Stomach (tissue), 9 donors: ENCODE results near the gene NUBPL. TPM values are rescaled to one million over a fixed set of nuclear protein-coding genes. Genes with fewer than 3 reads are reported as not detected.

Experiments
- DNase-seq, 2 donors: peaks; one replicate each; pipeline versions ENCODE4 v3.0.0 to v3.0.0-alpha.2; 2013 to 2019
- H3K27ac ChIP-seq, 5 donors: fragments of 200-600 bp in 4 of 5; sonication (generic) in 4 of 5; one replicate each; pipeline ENCODE4 v1.5.1; 2013 to 2019; ENCODE audit warnings: mild to moderate bottlenecking in 1 of 5, moderate library complexity in 1 of 5
- H3K27me3 ChIP-seq, 3 donors: fragments of 200-600 bp; sonication (generic); one replicate each; pipeline ENCODE4 v1.5.1; 2017 to 2019; ENCODE audit warnings: mixed run types in 1 of 3
- H3K36me3 ChIP-seq, 4 donors: fragments of 200-600 bp; sonication (generic); 1 replicate in 3 of 4; 2 replicates in 1 of 4; pipeline ENCODE4 v1.5.1; 2016 to 2019
- H3K4me1 ChIP-seq, 4 donors: fragments of 200-600 bp; sonication (generic); one replicate each; pipeline ENCODE4 v1.5.1; 2016 to 2019
- H3K4me3 ChIP-seq, 4 donors: fragments of 200-600 bp; sonication (generic) in 3 of 4; one replicate each; pipeline ENCODE4 v1.5.1; 2016 to 2019; ENCODE audit warnings: mild to moderate bottlenecking in 1 of 4
- H3K9me3 ChIP-seq, 4 donors: fragments of 200-600 bp; sonication (generic); one replicate each; pipeline ENCODE4 v1.5.1; 2016 to 2019
- CTCF ChIP-seq, 7 experiments: fragments of 450-650 bp in 4 of 7; fragments of 200-600 bp in 3 of 7; sonication (generic) in 3 of 7; IDR thresholded peaks; one replicate each; pipeline ENCODE4 v1.5.1; 2016 to 2019; ENCODE audit warnings: antibody characterized with exemption in 7 of 7, control low read depth in 2 of 7, mild to moderate bottlenecking in 1 of 7
- EP300 ChIP-seq: sonication (generic); formaldehyde crosslinking; IDR thresholded peaks from one replicate; pipeline ENCODE4 v1.6.1; 2017; ENCODE audit warnings: antibody characterized with exemption
- POLR2A ChIP-seq, 4 donors: fragments of 450-650 bp; IDR thresholded peaks; one replicate each; pipeline ENCODE4 v1.6.1; 2016; ENCODE audit warnings: antibody characterized with exemption in 4 of 4, control low read depth in 2 of 4, mild to moderate bottlenecking in 1 of 4, moderate library complexity in 1 of 4
- POLR2AphosphoS5 ChIP-seq, 3 donors: sonication (generic); formaldehyde crosslinking; IDR thresholded peaks; one replicate each; pipeline ENCODE4 v1.6.1; 2016; ENCODE audit warnings: antibody characterized with exemption in 3 of 3
- WGBS, 5 donors: extraction: QIAGEN DNeasy Blood & Tissue Kit in 3 of 5; methylation state at CpG; one replicate each; pipeline versions ENCODE4 v1.1.5 to v1.1.7; 2013 to 2018; 5-methylcytosine and 5-hydroxymethylcytosine counted together
- intact Hi-C: fragments of 100-400 bp; cut with DNase I; formaldehyde crosslinking; loops from one replicate; pipeline ENCODE4 v1.15.1; 2023; ENCODE audit warnings: low total_unique reads
- polyA plus RNA-seq, 3 donors: library from polyadenylated mRNA; stranded (reverse); fragments of 200-250 nt; gene quantifications; one replicate each; pipeline ENCODE4 v1.2.3, GENCODE V29; 2013
- total RNA-seq, 5 donors: library from RNA; depleted of rRNA; stranded (reverse); fragments of >200 nt; gene quantifications; one replicate each; pipeline versions ENCODE4 v1.1.0 to v1.2.3, GENCODE V29; 2014 to 2016
- donor health status: healthy with polysubstance abuse.
- donor health status: Bipolar disorder and iron deficiency.
- donor health status: healthy.

Gene NUBPL
- total and polyA plus RNA-seq, 8 donors = 0.58 to 25.7 (median 5.0) TPM

GRCh38 chr14:31758941-31759340 lies 197.7 kb downstream of the NUBPL start:
- WGBS, 5 donors = 56 to 86% (median 69%) methylated on average over 3 of the region's 3 CpGs
- DNase-seq = no peak
- intact Hi-C loops = no loop called here
- Histone ChIP-seq H3K27me3 (no peaks in the 10 kb centered on the region), H3K9me3 (no peaks in the 10 kb centered on the region), H3K4me1 (no peaks in the 10 kb centered on the region), H3K36me3 (no peaks in the 10 kb centered on the region), H3K4me3 (no peak overlapping the region), H3K27ac (no peak overlapping the region)
- TF ChIP-seq POLR2A (IDR thresholded peaks at IDR 0.05) (no peak), EP300 (no peak), POLR2AphosphoS5 (IDR thresholded peaks at IDR 0.05) (no peak), CTCF (IDR thresholded peaks at IDR 0.05) (no peak)

DNA sequence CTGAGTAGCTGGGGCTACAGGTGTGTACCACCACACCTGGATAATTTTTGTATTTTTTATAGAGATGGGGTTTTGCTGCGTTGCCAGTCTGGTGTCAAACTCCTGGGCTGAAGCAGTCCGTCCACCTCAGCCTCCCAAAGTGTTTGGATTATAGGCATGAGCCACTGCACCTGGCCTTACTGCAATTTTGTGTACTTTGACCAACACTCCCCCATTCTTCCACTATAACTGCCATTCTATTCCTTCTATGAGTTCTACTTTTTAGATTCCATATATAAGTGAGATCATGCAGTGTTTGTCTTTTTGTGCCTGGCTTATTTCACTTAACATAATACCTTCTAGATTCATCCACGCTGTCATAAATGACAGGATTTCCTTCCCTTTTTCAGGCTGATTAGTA lies 199.1 kb downstream of the NUBPL start:
- Histone ChIP-seq H3K4me3 (no peak overlapping the region), H3K27ac (no peak overlapping the region), H3K36me3 (no peaks in the 10 kb centered on the region), H3K9me3 (no peaks in the 10 kb centered on the region), H3K27me3 (no peaks in the 10 kb centered on the region), H3K4me1 (no peaks in the 10 kb centered on the region)
- no peak for TF ChIP-seq EP300
- TF ChIP-seq POLR2AphosphoS5 (IDR thresholded peaks at IDR 0.05) = no peak
- TF ChIP-seq CTCF (IDR thresholded peaks at IDR 0.05) = no peak
- TF ChIP-seq POLR2A (IDR thresholded peaks at IDR 0.05) = no peak
- 61 to 67% (median 64%) methylated on average over 3 of the region's 3 CpGs for WGBS, 5 donors
- intact Hi-C loops = no loop called here
- no peak for DNase-seq

- intact Hi-C loops = no loop called here
- Histone ChIP-seq H3K4me1 (no peaks in the 10 kb centered on the region), H3K27me3 (no peaks in the 10 kb centered on the region), H3K36me3 (no peaks in the 10 kb centered on the region), H3K9me3 (no peaks in the 10 kb centered on the region), H3K4me3 (no peak overlapping the region), H3K27ac (no peak overlapping the region)
- no peak for DNase-seq
- 73 to 99% (median 89%) methylated on average over 4 of the region's 4 CpGs for WGBS, 5 donors
- TF ChIP-seq EP300 = no peak
- TF ChIP-seq POLR2AphosphoS5 (IDR thresholded peaks at IDR 0.05) = no peak
Observed at GRCh38 chr14:31761325-31761724, 200.1 kb downstream of the NUBPL start.

GRCh38 chr14:31763041-31763440 lies 201.8 kb downstream of the NUBPL start:
- no peak for DNase-seq
- Histone ChIP-seq H3K36me3 (no peaks in the 10 kb centered on the region), H3K9me3 (no peaks in the 10 kb centered on the region), H3K27me3 (no peaks in the 10 kb centered on the region), H3K4me1 (no peaks in the 10 kb centered on the region), H3K4me3 (no peak overlapping the region), H3K27ac (no peak overlapping the region)
- intact Hi-C loops = no loop called here
- WGBS, 5 donors = 85 to 98% (median 88%) methylated on average over 1 of the region's 1 CpG
- TF ChIP-seq EP300 (no peak), CTCF (IDR thresholded peaks at IDR 0.05) (no peak), POLR2A (IDR thresholded peaks at IDR 0.05) (no peak), POLR2AphosphoS5 (IDR thresholded peaks at IDR 0.05) (no peak)

DNA sequence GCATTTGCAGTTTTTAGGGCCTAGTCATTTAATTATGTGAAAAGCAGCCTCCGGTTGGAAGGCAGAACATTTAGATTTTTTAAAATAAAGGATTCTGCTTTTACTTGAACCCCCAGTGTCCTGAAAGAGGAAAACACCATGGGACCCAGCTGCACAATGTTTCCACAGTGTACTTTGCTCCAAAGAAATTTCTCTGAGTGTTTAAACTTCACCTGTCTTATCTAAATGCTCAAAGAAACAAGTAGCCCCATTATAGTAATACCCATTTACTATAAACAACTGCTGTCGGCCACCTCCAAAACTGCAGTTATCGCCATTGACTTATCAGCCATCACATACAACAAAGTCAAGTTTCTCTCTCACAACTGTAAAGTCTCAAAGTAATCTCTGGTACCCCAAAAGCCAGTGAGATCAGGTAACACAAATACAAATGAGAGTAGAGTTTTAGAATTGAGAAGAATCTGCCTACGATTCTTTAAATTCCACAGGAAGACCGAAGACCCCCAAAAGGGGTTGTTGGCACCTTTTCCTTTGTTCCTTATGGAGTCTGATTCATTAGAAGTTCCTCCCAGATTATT lies 205.2 kb downstream of the NUBPL start:
- H3K27me3 ChIP-seq = no peaks in the 10 kb centered on the region
- H3K27ac ChIP-seq = no peak overlapping the region
- TF ChIP-seq POLR2A (IDR thresholded peaks at IDR 0.05) (no peak), EP300 (no peak), POLR2AphosphoS5 (IDR thresholded peaks at IDR 0.05) (no peak), CTCF (IDR thresholded peaks at IDR 0.05) (no peak)
- intact Hi-C loops = no loop called here
- DNase-seq = no peak
- no peak overlapping the region for H3K4me3 ChIP-seq
- no peaks in the 10 kb centered on the region for H3K9me3 ChIP-seq
- 55 to 72% (median 70%) methylated on average over 5 of the region's 5 CpGs for WGBS, 5 donors
- H3K4me1 ChIP-seq = no peaks in the 10 kb centered on the region
- no peaks in the 10 kb centered on the region for H3K36me3 ChIP-seq
